Glutamatergic neuron (in vitro differentiated cells): ENCODE measurements around the gene FMOD. TPM values are rescaled to one million over a fixed set of nuclear protein-coding genes. Genes with fewer than 3 reads are reported as not detected.
A peak's percentile ranks its signal among the peaks of the same experiment; 100 is the strongest.
"Not testable (repeated sequence)": the region's sequence is repeated elsewhere in the genome, so short reads cannot be mapped to it uniquely, and the experiment has no call there.

Source experiments
- DNase-seq: peaks from one replicate; pipeline ENCODE4 v3.0.0; 2022
- H3K27ac Mint-ChIP-seq: one replicate; pipeline ENCODE4 v1.8.0; 2020; ENCODE audit warnings: mild to moderate bottlenecking, mixed read lengths, inconsistent platforms; ENCODE audit not compliant: unreplicated experiment
- H3K27me3 Mint-ChIP-seq: one replicate; pipeline ENCODE4 v1.8.0; 2020; ENCODE audit warnings: mild to moderate bottlenecking, moderate library complexity, mixed read lengths, inconsistent platforms; ENCODE audit not compliant: unreplicated experiment
- H3K36me3 Mint-ChIP-seq: one replicate; pipeline ENCODE4 v1.8.0; 2020; ENCODE audit warnings: mild to moderate bottlenecking, mixed read lengths, inconsistent platforms; ENCODE audit not compliant: unreplicated experiment
- H3K4me1 Mint-ChIP-seq: one replicate; pipeline ENCODE4 v1.8.0; 2020; ENCODE audit warnings: mild to moderate bottlenecking, low read depth, mixed read lengths, inconsistent platforms; ENCODE audit not compliant: unreplicated experiment
- H3K4me3 Mint-ChIP-seq: one replicate; pipeline ENCODE4 v1.8.0; 2020; ENCODE audit warnings: mild to moderate bottlenecking, mixed read lengths, inconsistent platforms; ENCODE audit not compliant: unreplicated experiment
- H3K9me3 Mint-ChIP-seq: one replicate; pipeline ENCODE4 v1.8.0; 2020; ENCODE audit warnings: mild to moderate bottlenecking, moderate library complexity, mixed read lengths, inconsistent platforms; ENCODE audit not compliant: unreplicated experiment
- CTCF ChIP-seq: fragments of 200-600 bp; sonication (generic); IDR thresholded peaks from one replicate; pipeline ENCODE4 v1.5.0; 2021; ENCODE audit not compliant: partially characterized antibody, unreplicated experiment
- total RNA-seq: library from RNA; stranded (reverse); fragmentation: NEBNext Ultra II Directional; extraction: Animal tissue kit (Norgen Biotek cat#: 25700); gene quantifications from one replicate; pipeline ENCODE4 v1.2.1, GENCODE V29; 2021; ENCODE audit not compliant: unreplicated experiment

Gene FMOD
- total RNA-seq, 1 donor from 2014 or later = not detected

GRCh38 chr1:203301331-203301668, 49.6 kb downstream of the FMOD start:
- no peak for DNase-seq
- peaks cover 42% of the 10 kb centered on the region for H3K4me1 Mint-ChIP-seq
- peaks cover 4% of the 10 kb centered on the region for H3K36me3 Mint-ChIP-seq
- peaks cover 21% of the 10 kb centered on the region for H3K27me3 Mint-ChIP-seq
- H3K27ac Mint-ChIP-seq = no peak overlapping the region
- no peak for TF ChIP-seq CTCF
- H3K4me3 Mint-ChIP-seq = no peak overlapping the region
- H3K9me3 Mint-ChIP-seq = peaks cover 12% of the 10 kb centered on the region

- Mint-ChIP-seq H3K36me3 (peaks cover 4% of the 10 kb centered on the region), H3K27ac (no peak overlapping the region), H3K4me3 (no peak overlapping the region), H3K9me3 (peaks cover 12% of the 10 kb centered on the region), H3K27me3 (peaks cover 21% of the 10 kb centered on the region), H3K4me1 (peaks cover 47% of the 10 kb centered on the region)
- DNase-seq = no peak
- TF ChIP-seq CTCF = no peak
Observed at GRCh38 chr1:203300441-203301330, 50.2 kb downstream of the FMOD start.

GRCh38 chr1:203299719-203300429, 51.0 kb downstream of the FMOD start:
- DNase-seq, H3K27ac Mint-ChIP-seq, H3K4me3 Mint-ChIP-seq, H3K36me3 Mint-ChIP-seq: not testable (repeated sequence)
- H3K9me3 Mint-ChIP-seq = peaks cover 11% of the 10 kb centered on the region
- peaks cover 19% of the 10 kb centered on the region for H3K27me3 Mint-ChIP-seq
- peaks cover 54% of the 10 kb centered on the region for H3K4me1 Mint-ChIP-seq

- Mint-ChIP-seq H3K9me3 (peaks cover 5% of the 10 kb centered on the region), H3K36me3 (peaks cover 4% of the 10 kb centered on the region), H3K27ac (no peak overlapping the region), H3K4me1 (peaks cover 50% of the 10 kb centered on the region), H3K4me3 (no peak overlapping the region), H3K27me3 (peaks cover 14% of the 10 kb centered on the region)
- no peak for DNase-seq
- no peak for TF ChIP-seq CTCF
Observed at GRCh38 chr1:203299169-203299568, 51.8 kb downstream of the FMOD start.

- H3K4me3 Mint-ChIP-seq = peak overlapping the region; percentile 78
- H3K27me3 Mint-ChIP-seq = peaks cover 10% of the 10 kb centered on the region
- H3K9me3 Mint-ChIP-seq = peaks cover 3% of the 10 kb centered on the region
- peaks cover 49% of the 10 kb centered on the region for H3K4me1 Mint-ChIP-seq
- no peak for TF ChIP-seq CTCF
- H3K36me3 Mint-ChIP-seq = no peaks in the 10 kb centered on the region
- H3K27ac Mint-ChIP-seq = peak overlapping the region; percentile 97
- DNase-seq = no peak
Observed at GRCh38 chr1:203296460-203297073, 54.4 kb downstream of the FMOD start.
